ENCODE results near the gene CDH4.

Gene CDH4

DNA sequence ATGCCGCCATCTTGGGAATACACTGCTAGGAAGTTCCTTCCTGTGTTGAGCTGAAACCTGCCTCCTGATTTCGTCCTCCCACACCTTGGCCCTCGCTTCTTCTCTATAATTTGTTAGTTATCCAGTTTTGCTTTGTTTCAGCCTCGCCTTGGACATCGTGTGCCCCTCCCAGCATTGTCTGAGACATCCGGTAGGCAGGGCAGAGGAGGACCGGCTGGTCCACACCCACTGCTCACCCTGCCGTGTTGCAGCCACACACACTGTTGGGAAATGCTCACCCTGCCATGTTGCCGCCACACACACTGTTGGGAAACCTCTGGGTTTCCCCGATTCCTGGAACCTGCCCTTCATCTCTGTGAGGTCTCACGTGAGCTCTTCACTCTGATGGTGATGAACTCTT is 105.1 kb downstream of the CDH4 start:
- Histone ChIP-seq H2BK120ac (ENCODE audit: insufficient read depth, low read length, poor library complexity) (no peak overlapping the region), H3K4me3 (ENCODE audit: low read depth, low read length) (no peak overlapping the region), H4K12ac (ENCODE audit: low read depth, low read length) (no peak overlapping the region), H4K91ac (ENCODE audit: low read depth, low read length) (no peak overlapping the region), H3K79me1 (ENCODE audit: low read length) (no peaks in the 10 kb centered on the region), H3K23ac (ENCODE audit: low read length) (no peak overlapping the region), H3K9me3 (ENCODE audit: insufficient read depth, low read depth, low read length) (peaks cover under 1% of the 10 kb centered on the region), H3K27me3 (ENCODE audit: insufficient read depth, low read length) (peaks cover 2% of the 10 kb centered on the region), H3K4me2 (ENCODE audit: low read length) (no peak overlapping the region), H2AK5ac (ENCODE audit: low read length) (no peak overlapping the region), H3K27ac (ENCODE audit: low read depth, low read length) (no peak overlapping the region), H3K36me3 (ENCODE audit: control insufficient read depth in 1 of 2, insufficient read depth in 2 of 2, low read length in 2 of 2) (no peaks in the 10 kb centered on the region), H3K79me2 (ENCODE audit: control insufficient read depth, insufficient read depth, low read length, poor library complexity) (no peaks in the 10 kb centered on the region), H3K4ac (ENCODE audit: low read depth, low read length) (no peak overlapping the region), H3K4me1 (ENCODE audit: control insufficient read depth in 1 of 2, insufficient read depth in 2 of 2, low read length in 2 of 2) (no peaks in the 10 kb centered on the region), H3K14ac (ENCODE audit: low read length) (no peak overlapping the region), H4K8ac (ENCODE audit: low read depth, low read length) (no peak overlapping the region), H2AFZ (ENCODE audit: insufficient read depth, low read length, poor library complexity) (no peak overlapping the region), H2BK12ac (ENCODE audit: low read length) (no peak overlapping the region), H2BK5ac (ENCODE audit: low read depth, low read length, poor library complexity) (no peak overlapping the region), H3K9ac (ENCODE audit: low read length) (no peak overlapping the region), H3K18ac (ENCODE audit: low read length) (no peak overlapping the region)
- DNase-seq: no peak
- no CpG with 5 or more reads among the region's 11 CpGs for WGBS (ENCODE audit: extremely low coverage, insufficient coverage, insufficient read length)

DNA sequence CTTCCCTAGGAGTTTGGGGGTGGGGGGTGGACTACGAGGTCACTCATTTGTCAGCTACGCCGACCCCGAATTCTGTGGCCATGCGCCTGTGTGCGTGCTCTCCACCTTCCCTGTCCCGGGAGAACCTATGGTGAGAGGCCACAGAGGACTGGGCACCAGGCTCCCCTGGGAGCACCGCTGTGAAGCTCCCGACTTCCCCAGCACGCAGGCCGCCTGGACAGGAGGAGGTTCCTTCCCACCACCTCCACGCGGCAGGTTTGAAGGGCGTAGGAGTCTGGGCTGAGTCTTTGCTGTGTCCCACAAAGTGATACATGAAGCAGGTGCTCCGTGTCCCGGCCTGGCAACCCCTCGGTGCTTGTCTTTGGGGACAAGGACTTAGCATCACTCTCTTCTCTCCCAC is 107.2 kb downstream of the CDH4 start:
- Histone ChIP-seq H3K14ac (ENCODE audit: low read length) (no peak overlapping the region), H4K12ac (ENCODE audit: low read depth, low read length) (no peak overlapping the region), H3K4ac (ENCODE audit: low read depth, low read length) (no peak overlapping the region), H3K9me3 (ENCODE audit: insufficient read depth, low read depth, low read length) (peaks cover 8% of the 10 kb centered on the region), H3K27ac (ENCODE audit: low read depth, low read length) (no peak overlapping the region), H2BK12ac (ENCODE audit: low read length) (no peak overlapping the region), H2AFZ (ENCODE audit: insufficient read depth, low read length, poor library complexity) (no peak overlapping the region), H3K36me3 (ENCODE audit: control insufficient read depth in 1 of 2, insufficient read depth in 2 of 2, low read length in 2 of 2) (no peaks in the 10 kb centered on the region), H2BK120ac (ENCODE audit: insufficient read depth, low read length, poor library complexity) (no peak overlapping the region), H3K4me3 (ENCODE audit: low read depth, low read length) (no peak overlapping the region), H3K79me1 (ENCODE audit: low read length) (no peaks in the 10 kb centered on the region), H4K8ac (ENCODE audit: low read depth, low read length) (no peak overlapping the region), H2AK5ac (ENCODE audit: low read length) (no peak overlapping the region), H2BK5ac (ENCODE audit: low read depth, low read length, poor library complexity) (no peak overlapping the region), H3K4me2 (ENCODE audit: low read length) (no peak overlapping the region), H3K18ac (ENCODE audit: low read length) (no peak overlapping the region), H3K27me3 (ENCODE audit: insufficient read depth, low read length) (no peaks in the 10 kb centered on the region), H4K91ac (ENCODE audit: low read depth, low read length) (no peak overlapping the region), H3K4me1 (ENCODE audit: control insufficient read depth in 1 of 2, insufficient read depth in 2 of 2, low read length in 2 of 2) (no peaks in the 10 kb centered on the region), H3K9ac (ENCODE audit: low read length) (no peak overlapping the region), H3K79me2 (ENCODE audit: control insufficient read depth, insufficient read depth, low read length, poor library complexity) (no peaks in the 10 kb centered on the region), H3K23ac (ENCODE audit: low read length) (no peak overlapping the region)
- DNase-seq: no peak
- no CpG with 5 or more reads among the region's 17 CpGs for WGBS (ENCODE audit: extremely low coverage, insufficient coverage, insufficient read length)

DNA sequence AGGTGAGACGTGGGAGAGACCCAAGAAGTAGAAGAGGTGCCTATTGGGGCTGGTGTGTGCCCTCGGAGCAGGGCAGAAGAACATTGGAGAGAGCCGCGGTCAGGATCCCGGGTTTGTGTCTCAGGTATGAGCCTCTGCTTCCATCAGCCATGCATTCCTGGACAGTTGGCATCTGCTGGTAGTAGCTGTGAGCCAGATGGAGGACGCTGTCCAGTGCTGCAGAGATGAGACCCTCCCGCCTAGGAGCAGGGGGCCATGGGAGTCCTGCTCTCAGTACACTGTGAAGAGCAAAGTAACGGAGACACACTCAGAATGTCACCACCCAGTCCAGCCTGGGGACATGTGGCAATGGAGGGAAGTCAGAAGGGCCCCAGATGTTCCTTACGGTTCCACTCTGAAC is 108.2 kb downstream of the CDH4 start:
- H3K4me1 ChIP-seq (ENCODE audit: control insufficient read depth in 1 of 2, insufficient read depth in 2 of 2, low read length in 2 of 2): no peaks in the 10 kb centered on the region

DNA sequence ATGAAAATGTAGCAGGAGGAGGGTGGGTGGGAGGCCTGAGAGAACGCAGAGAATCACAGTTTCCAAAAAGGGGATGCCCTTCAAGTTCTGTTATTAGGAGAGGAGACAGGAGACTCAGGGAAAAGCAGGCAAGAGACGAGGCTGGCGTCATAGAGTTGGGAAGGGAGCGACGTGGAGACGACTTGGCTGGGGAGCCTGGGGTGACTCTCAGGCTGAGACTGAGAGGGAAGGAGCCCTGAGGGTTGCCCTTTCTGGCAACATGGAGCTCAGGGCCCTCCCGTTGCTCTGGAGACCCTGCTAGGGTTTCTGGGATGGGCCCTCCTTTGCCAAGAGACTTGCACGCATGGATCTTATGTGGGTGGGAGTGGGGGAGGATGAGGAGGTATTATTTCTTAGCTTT is 108.9 kb downstream of the CDH4 start:
- H3K9ac ChIP-seq (ENCODE audit: low read length): no peak overlapping the region
- H2BK120ac ChIP-seq (ENCODE audit: insufficient read depth, low read length, poor library complexity): no peak overlapping the region
- no peak overlapping the region for H3K18ac ChIP-seq (ENCODE audit: low read length)
- no peaks in the 10 kb centered on the region for H3K36me3 ChIP-seq (ENCODE audit: control insufficient read depth in 1 of 2, insufficient read depth in 2 of 2, low read length in 2 of 2)
- DNase-seq: no peak
- H2BK12ac ChIP-seq (ENCODE audit: low read length): no peak overlapping the region
- H4K8ac ChIP-seq (ENCODE audit: low read depth, low read length): no peak overlapping the region
- H3K79me2 ChIP-seq (ENCODE audit: control insufficient read depth, insufficient read depth, low read length, poor library complexity): no peaks in the 10 kb centered on the region
- H3K4ac ChIP-seq (ENCODE audit: low read depth, low read length): no peak overlapping the region
- H3K4me3 ChIP-seq (ENCODE audit: low read depth, low read length): no peak overlapping the region
- H2AFZ ChIP-seq (ENCODE audit: insufficient read depth, low read length, poor library complexity): no peak overlapping the region
- no peaks in the 10 kb centered on the region for H3K4me1 ChIP-seq (ENCODE audit: control insufficient read depth in 1 of 2, insufficient read depth in 2 of 2, low read length in 2 of 2)
- no peak overlapping the region for H4K91ac ChIP-seq (ENCODE audit: low read depth, low read length)
- no peak overlapping the region for H3K4me2 ChIP-seq (ENCODE audit: low read length)
- H2AK5ac ChIP-seq (ENCODE audit: low read length): no peak overlapping the region
- H2BK5ac ChIP-seq (ENCODE audit: low read depth, low read length, poor library complexity): no peak overlapping the region
- WGBS (ENCODE audit: extremely low coverage, insufficient coverage, insufficient read length): no CpG with 5 or more reads among the region's 8 CpGs
- H3K27ac ChIP-seq (ENCODE audit: low read depth, low read length): no peak overlapping the region
- H4K12ac ChIP-seq (ENCODE audit: low read depth, low read length): no peak overlapping the region
- H3K9me3 ChIP-seq (ENCODE audit: insufficient read depth, low read depth, low read length): peaks cover 14% of the 10 kb centered on the region
- H3K79me1 ChIP-seq (ENCODE audit: low read length): no peaks in the 10 kb centered on the region
- no peak overlapping the region for H3K14ac ChIP-seq (ENCODE audit: low read length)
- no peak overlapping the region for H3K23ac ChIP-seq (ENCODE audit: low read length)
- H3K27me3 ChIP-seq (ENCODE audit: insufficient read depth, low read length): no peaks in the 10 kb centered on the region

More for the DNA sequence above, 108.2 kb downstream of the CDH4 start:
- no CpG with 5 or more reads among the region's 9 CpGs for WGBS (ENCODE audit: extremely low coverage, insufficient coverage, insufficient read length)
- no peak overlapping the region for H3K27ac ChIP-seq (ENCODE audit: low read depth, low read length)
- peaks cover 9% of the 10 kb centered on the region for H3K9me3 ChIP-seq (ENCODE audit: insufficient read depth, low read depth, low read length)
- no peaks in the 10 kb centered on the region for H3K79me1 ChIP-seq (ENCODE audit: low read length)
- H2AK5ac ChIP-seq (ENCODE audit: low read length): no peak overlapping the region
- H3K4me3 ChIP-seq (ENCODE audit: low read depth, low read length): no peak overlapping the region
- H3K18ac ChIP-seq (ENCODE audit: low read length): no peak overlapping the region
- H3K27me3 ChIP-seq (ENCODE audit: insufficient read depth, low read length): no peaks in the 10 kb centered on the region
- no peak overlapping the region for H3K23ac ChIP-seq (ENCODE audit: low read length)
- no peak overlapping the region for H4K91ac ChIP-seq (ENCODE audit: low read depth, low read length)
- no peak overlapping the region for H3K4me2 ChIP-seq (ENCODE audit: low read length)
- H2AFZ ChIP-seq (ENCODE audit: insufficient read depth, low read length, poor library complexity): no peak overlapping the region
- no peak overlapping the region for H2BK120ac ChIP-seq (ENCODE audit: insufficient read depth, low read length, poor library complexity)
- H3K36me3 ChIP-seq (ENCODE audit: control insufficient read depth in 1 of 2, insufficient read depth in 2 of 2, low read length in 2 of 2): no peaks in the 10 kb centered on the region
- H2BK12ac ChIP-seq (ENCODE audit: low read length): no peak overlapping the region
- DNase-seq: no peak
- no peak overlapping the region for H4K8ac ChIP-seq (ENCODE audit: low read depth, low read length)
- H4K12ac ChIP-seq (ENCODE audit: low read depth, low read length): no peak overlapping the region
- no peak overlapping the region for H3K14ac ChIP-seq (ENCODE audit: low read length)
- no peak overlapping the region for H2BK5ac ChIP-seq (ENCODE audit: low read depth, low read length, poor library complexity)
- H3K79me2 ChIP-seq (ENCODE audit: control insufficient read depth, insufficient read depth, low read length, poor library complexity): no peaks in the 10 kb centered on the region
- no peak overlapping the region for H3K9ac ChIP-seq (ENCODE audit: low read length)
- no peak overlapping the region for H3K4ac ChIP-seq (ENCODE audit: low read depth, low read length)
